Mucosa of stomach (tissue), 1 donor: ENCODE results near the gene GPATCH4.

Source experiments
- H3K27me3 ChIP-seq: one replicate; pipeline ENCODE4 v1.7.0; 2013; ENCODE audit warnings: mild to moderate bottlenecking, low read length; ENCODE audit not compliant: control insufficient read depth, insufficient read depth
- H3K36me3 ChIP-seq: one replicate; pipeline ENCODE4 v1.7.0; 2013; ENCODE audit warnings: low read length; ENCODE audit not compliant: control insufficient read depth, insufficient read depth
- H3K4me1 ChIP-seq: one replicate; pipeline ENCODE4 v1.7.0; 2013; ENCODE audit warnings: mild to moderate bottlenecking, low read length; ENCODE audit not compliant: control insufficient read depth, insufficient read depth
- H3K4me3 ChIP-seq: one replicate; pipeline ENCODE4 v1.7.0; 2013; ENCODE audit warnings: low read length
- H3K9ac ChIP-seq: one replicate; pipeline ENCODE4 v1.7.0; 2013; ENCODE audit warnings: mild to moderate bottlenecking, low read length, moderate library complexity
- H3K9me3 ChIP-seq: one replicate; pipeline ENCODE4 v1.7.0; 2013; ENCODE audit warnings: mild to moderate bottlenecking, low read length, moderate library complexity; ENCODE audit not compliant: control insufficient read depth
- donor health status: Pancreatic carcinoma.

GPATCH4 gene

DNA sequence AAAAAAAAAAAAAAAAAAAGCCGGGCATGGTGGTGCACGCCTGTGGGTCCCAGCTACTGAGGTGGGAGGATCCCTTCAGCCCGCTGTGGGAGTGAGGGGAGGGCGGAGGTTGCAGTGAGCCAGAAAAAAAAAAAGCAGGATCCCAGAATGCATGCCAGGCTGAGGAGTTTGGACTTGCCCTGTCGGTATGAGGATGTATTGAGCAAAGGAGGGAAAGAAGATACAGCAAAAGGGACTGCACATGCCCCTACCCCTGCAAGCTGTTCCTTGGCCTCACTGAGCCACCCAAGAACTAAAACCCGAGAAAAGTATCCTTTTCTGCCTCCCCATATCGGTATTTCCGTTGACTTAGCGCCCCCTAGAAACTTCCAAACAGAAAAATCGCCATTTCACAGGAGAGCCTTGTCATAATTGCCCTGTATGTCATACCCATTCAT lies 1.3 kb upstream of the GPATCH4 start:
- no peaks in the 10 kb centered on the region for H3K36me3 ChIP-seq
- no peaks in the 10 kb centered on the region for H3K9me3 ChIP-seq
- H3K9ac ChIP-seq = no peak overlapping the region
- H3K4me3 ChIP-seq = no peak overlapping the region
- no peaks in the 10 kb centered on the region for H3K27me3 ChIP-seq
- peaks cover 13% of the 10 kb centered on the region for H3K4me1 ChIP-seq

DNA sequence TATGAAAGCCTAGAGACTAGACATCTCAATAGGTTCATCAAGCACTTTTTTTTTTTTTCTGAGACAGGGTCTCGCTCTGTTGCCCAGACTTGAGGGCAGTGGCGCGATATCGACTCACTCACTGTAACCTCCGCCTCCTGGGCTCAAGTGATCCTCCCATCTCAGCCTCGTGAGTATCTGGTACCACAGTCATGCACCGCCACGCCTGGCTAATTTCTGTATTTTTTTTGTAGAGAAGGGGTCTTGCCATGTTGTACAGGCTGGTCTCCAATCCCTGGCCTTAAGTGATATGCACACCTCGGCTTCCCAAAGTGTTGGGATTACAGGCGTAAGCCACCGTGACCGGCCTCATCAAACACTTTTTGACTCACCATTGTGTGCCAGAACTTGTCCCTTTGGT lies 613 bp upstream of the GPATCH4 start:
- Histone ChIP-seq H3K9me3 (no peaks in the 10 kb centered on the region), H3K27me3 (no peaks in the 10 kb centered on the region), H3K4me3 (peak overlapping the region; percentile 52)

GRCh38 chr1:156600733-156601121 lies 552 bp downstream of the GPATCH4 start:
- peaks cover 13% of the 10 kb centered on the region for H3K4me1 ChIP-seq
- H3K9me3 ChIP-seq = no peaks in the 10 kb centered on the region
- peak overlapping the region; percentile 52 for H3K4me3 ChIP-seq
- H3K9ac ChIP-seq = peak overlapping the region; percentile 70
- no peaks in the 10 kb centered on the region for H3K27me3 ChIP-seq
- H3K36me3 ChIP-seq = peaks cover 5% of the 10 kb centered on the region

More for the DNA sequence above, 613 bp upstream of the GPATCH4 start:
- Histone ChIP-seq H3K36me3 (no peaks in the 10 kb centered on the region), H3K4me1 (peaks cover 13% of the 10 kb centered on the region), H3K9ac (peak overlapping the region; percentile 70)

- no peaks in the 10 kb centered on the region for H3K27me3 ChIP-seq
- H3K9me3 ChIP-seq = no peaks in the 10 kb centered on the region
- no peak overlapping the region for H3K4me3 ChIP-seq
- no peak overlapping the region for H3K9ac ChIP-seq
- peaks cover 13% of the 10 kb centered on the region for H3K4me1 ChIP-seq
- peaks cover 8% of the 10 kb centered on the region for H3K36me3 ChIP-seq
These were observed 1.5 kb downstream of the GPATCH4 start for GRCh38 chr1:156599811-156600210.

- peaks cover 13% of the 10 kb centered on the region for H3K4me1 ChIP-seq
- no peaks in the 10 kb centered on the region for H3K27me3 ChIP-seq
- peaks cover 10% of the 10 kb centered on the region for H3K36me3 ChIP-seq
- H3K9ac ChIP-seq = no peak overlapping the region
- H3K9me3 ChIP-seq = no peaks in the 10 kb centered on the region
- H3K4me3 ChIP-seq = no peak overlapping the region
These were observed 2.4 kb downstream of the GPATCH4 start for GRCh38 chr1:156598731-156599432.

GRCh38 chr1:156598125-156598524 lies 3.2 kb downstream of the GPATCH4 start:
- no peak overlapping the region for H3K4me3 ChIP-seq
- H3K9me3 ChIP-seq = no peaks in the 10 kb centered on the region
- no peaks in the 10 kb centered on the region for H3K27me3 ChIP-seq
- no peak overlapping the region for H3K9ac ChIP-seq
- H3K4me1 ChIP-seq = peaks cover 13% of the 10 kb centered on the region
- H3K36me3 ChIP-seq = peaks cover 10% of the 10 kb centered on the region

- H3K27me3 ChIP-seq = no peaks in the 10 kb centered on the region
- peaks cover 10% of the 10 kb centered on the region for H3K36me3 ChIP-seq
- H3K9ac ChIP-seq = no peak overlapping the region
- H3K9me3 ChIP-seq = no peaks in the 10 kb centered on the region
- H3K4me3 ChIP-seq = no peak overlapping the region
- peaks cover 19% of the 10 kb centered on the region for H3K4me1 ChIP-seq
These were observed 4.9 kb downstream of the GPATCH4 start for GRCh38 chr1:156596426-156596825.

DNA sequence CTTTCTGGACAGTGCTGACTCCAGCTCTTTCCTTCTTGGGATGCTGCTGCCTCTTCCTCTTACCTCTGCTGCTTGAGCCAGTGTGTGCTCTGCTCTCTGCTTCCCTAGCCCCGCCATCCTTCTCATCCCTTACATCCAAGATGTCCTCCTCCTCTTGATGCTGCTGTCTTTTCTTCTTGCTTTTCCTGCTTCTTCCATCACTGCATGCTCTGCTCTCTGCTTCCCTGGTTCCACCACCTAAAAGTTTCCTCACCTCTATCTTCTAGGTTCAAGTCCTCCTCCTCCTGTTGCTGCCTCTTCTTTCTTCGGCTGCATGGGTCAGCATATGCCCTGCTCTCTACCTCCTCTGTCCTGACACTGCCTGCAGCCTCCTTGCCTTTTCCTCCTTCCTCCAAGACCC lies 6.3 kb downstream of the GPATCH4 start:
- Histone ChIP-seq H3K27me3 (no peaks in the 10 kb centered on the region), H3K4me3 (no peak overlapping the region), H3K9me3 (no peaks in the 10 kb centered on the region), H3K9ac (no peak overlapping the region), H3K36me3 (peaks cover 10% of the 10 kb centered on the region), H3K4me1 (peaks cover 18% of the 10 kb centered on the region)

DNA sequence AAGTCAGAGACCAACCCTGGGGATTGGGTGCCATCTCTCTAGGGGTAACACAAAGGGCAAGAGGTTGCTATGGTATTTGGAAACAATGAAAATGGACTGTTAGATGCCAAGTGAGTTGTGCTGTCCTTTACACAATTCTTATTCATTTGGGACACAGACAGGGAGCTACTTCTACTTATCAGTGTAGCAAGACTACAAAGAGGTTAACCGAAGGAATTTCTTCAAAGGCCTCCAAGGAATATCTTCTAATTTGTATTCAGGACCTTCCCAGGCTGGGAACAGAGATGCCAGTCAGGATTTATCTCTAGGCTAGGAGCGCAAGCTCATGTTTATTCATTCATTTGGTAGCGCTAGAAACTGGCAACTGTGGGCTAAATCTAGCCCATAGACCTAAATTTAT lies 7.1 kb downstream of the GPATCH4 start:
- H3K9ac ChIP-seq = no peak overlapping the region
- peaks cover 10% of the 10 kb centered on the region for H3K36me3 ChIP-seq

GRCh38 chr1:156593661-156593989 lies 7.7 kb downstream of the GPATCH4 start:
- Histone ChIP-seq H3K27me3 (no peaks in the 10 kb centered on the region), H3K9ac (no peak overlapping the region), H3K4me1 (peaks cover 18% of the 10 kb centered on the region), H3K36me3 (peaks cover 10% of the 10 kb centered on the region), H3K4me3 (no peak overlapping the region), H3K9me3 (no peaks in the 10 kb centered on the region)

More for the DNA sequence above, 7.1 kb downstream of the GPATCH4 start:
- Histone ChIP-seq H3K27me3 (no peaks in the 10 kb centered on the region), H3K4me3 (no peak overlapping the region), H3K4me1 (peaks cover 18% of the 10 kb centered on the region), H3K9me3 (no peaks in the 10 kb centered on the region)

- Histone ChIP-seq H3K4me3 (no peak overlapping the region), H3K9me3 (no peaks in the 10 kb centered on the region), H3K9ac (peak overlapping the region; percentile 97), H3K36me3 (peaks cover 10% of the 10 kb centered on the region), H3K27me3 (no peaks in the 10 kb centered on the region), H3K4me1 (peaks cover 18% of the 10 kb centered on the region)
These were observed 8.2 kb downstream of the GPATCH4 start for GRCh38 chr1:156592910-156593660.

DNA sequence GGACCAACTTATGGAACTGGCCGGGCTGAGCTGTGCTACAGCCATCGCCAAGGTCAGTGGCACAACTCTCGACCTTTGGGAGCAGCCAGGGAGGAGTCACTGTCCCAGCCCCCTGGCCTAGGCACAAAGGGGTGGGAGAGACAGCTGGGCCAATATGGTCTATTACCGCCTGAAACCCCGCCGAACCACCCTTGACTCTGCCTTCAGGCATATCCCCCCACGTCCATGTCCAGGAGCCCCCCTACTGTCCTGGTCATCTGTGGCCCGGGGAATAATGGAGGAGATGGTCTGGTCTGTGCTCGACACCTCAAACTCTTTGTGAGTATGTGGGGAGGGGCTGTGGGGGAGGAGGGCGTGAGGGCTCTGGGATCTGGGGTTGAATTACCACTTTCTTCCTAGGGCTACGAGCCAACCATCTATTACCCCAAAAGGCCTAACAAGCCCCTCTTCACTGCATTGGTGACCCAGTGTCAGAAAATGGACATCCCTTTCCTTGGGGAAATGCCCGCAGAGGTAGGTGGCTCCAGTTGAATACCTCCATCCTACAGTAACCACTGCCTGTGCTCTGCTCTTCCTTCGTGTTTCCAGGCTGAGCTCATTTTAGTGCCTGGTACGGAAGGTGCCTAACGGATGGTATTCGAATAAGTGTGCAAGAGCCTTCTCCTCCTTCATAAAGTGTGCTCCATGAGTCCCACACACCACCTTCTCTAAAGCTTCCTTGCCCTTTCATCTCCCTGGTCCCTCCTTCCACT lies 8.9 kb downstream of the GPATCH4 start:
- peak overlapping the region; percentile 84 for H3K4me3 ChIP-seq
- peaks cover 18% of the 10 kb centered on the region for H3K4me1 ChIP-seq
- no peaks in the 10 kb centered on the region for H3K27me3 ChIP-seq
- no peaks in the 10 kb centered on the region for H3K9me3 ChIP-seq
- H3K9ac ChIP-seq = peak overlapping the region; percentile 97
- H3K36me3 ChIP-seq = peaks cover 10% of the 10 kb centered on the region
